K562 (cell line): Measurements from ENCODE around the gene TRPM2. TPM values are rescaled to one million over a fixed set of nuclear protein-coding genes. Genes with fewer than 3 reads are reported as not detected.
"Not testable (repeated sequence)": the region's sequence is repeated elsewhere in the genome, so short reads cannot be mapped to it uniquely, and the experiment has no call there.

Experiments used
- ATAC-seq: fragments of 200-7000 bp; cut with Tn5 transposase; 3 replicates; pipeline ENCODE4 v1.9.1; 2020; ENCODE audit warnings: moderate library complexity
- BruUV-seq: library from RNA; stranded (reverse); fragments of 400-500 nt; replicated peaks from 2 replicates; lab custom pipeline; 2021; lab: Mats Ljungman, UMichigan
- CTCF ChIA-PET: fragments of 300-600 bp; formaldehyde crosslinking; extraction: SDS; loops from one replicate; lab custom pipeline; 2021; ENCODE audit warnings: low intra/inter-chr PET ratio; lab: Yijun Ruan, JAX
- POLR2A ChIA-PET: fragments of 300-600, 350-650 bp; sonication (Branson Sonifier 250); formaldehyde crosslinking; extraction: SDS; loops from one replicate; lab custom pipeline; 2021; ENCODE audit warnings: antibody characterized with exemption, inconsistent platforms; lab: Yijun Ruan, JAX
- DNase-seq, 4 experiments: peaks; one replicate each; pipeline versions ENCODE4 v3.0.0 to v3.0.0-alpha.2; 2011 to 2018; ENCODE audit warnings: low spot score in 3 of 4, mixed read lengths in 3 of 4; ENCODE audit errors: extremely low read depth in 1 of 4
- FAIRE-seq: peaks from 2 replicates; lab custom pipeline; 2011; peaks lifted over from hg19 to GRCh38; lab: Jason Lieb, UNC
- H2AFZ ChIP-seq: 2 replicates; pipeline ENCODE4 v1.6.0; 2011; ENCODE audit warnings: low read depth, low read length, control low read depth, inconsistent platforms
- H3K27ac ChIP-seq: fragments of 200-600 bp; 3 replicates; pipeline ENCODE4 v1.8.0; 2011; ENCODE audit warnings: low read depth, mild to moderate bottlenecking, control low read depth, inconsistent platforms, low read length, moderate library complexity, mixed read lengths; ENCODE audit errors: extremely low read depth
- H3K27me3 ChIP-seq, 2 experiments: fragments of 300-600 bp in 1 of 2; 2 replicates in 1 of 2; 3 replicates in 1 of 2; pipeline versions ENCODE4 v1.6.0 to v1.8.0; 2011; ENCODE audit warnings: inconsistent platforms in 2 of 2, low read length in 2 of 2, mild to moderate bottlenecking in 1 of 2, mixed read lengths in 1 of 2, moderate library complexity in 1 of 2; ENCODE audit not compliant: control insufficient read depth in 2 of 2, insufficient read depth in 2 of 2
- H3K36me3 ChIP-seq: fragments of 300-600 bp; 3 replicates; pipeline ENCODE4 v1.8.0; 2011; ENCODE audit warnings: mild to moderate bottlenecking, low read length, inconsistent platforms; ENCODE audit not compliant: control insufficient read depth, insufficient read depth
- H3K4me1 ChIP-seq, 2 experiments: fragments of 200-600 bp in 1 of 2; replicated peaks in 1 of 2; 2 replicates in 1 of 2; 3 replicates in 1 of 2; pipeline versions ENCODE4 v1.5.1 to v1.8.0; 2011; ENCODE audit warnings: inconsistent platforms in 2 of 2, low read length in 2 of 2, mild to moderate bottlenecking in 1 of 2, mixed read lengths in 1 of 2, moderate library complexity in 1 of 2; ENCODE audit not compliant: control insufficient read depth in 2 of 2, insufficient read depth in 2 of 2
- H3K4me2 ChIP-seq: 2 replicates; pipeline ENCODE4 v1.6.1; 2011; ENCODE audit warnings: low read length, control low read depth, inconsistent platforms, mixed read lengths; ENCODE audit not compliant: insufficient read depth
- H3K4me3 ChIP-seq: fragments of 200-600 bp; sonication (generic), shearing (Covaris generic); 2 replicates; pipeline ENCODE4 v1.5.1; 2016; ENCODE audit warnings: control low read depth, inconsistent platforms
- H3K79me2 ChIP-seq: fragments of 200-600 bp; 3 replicates; pipeline ENCODE4 v1.8.0; 2011; ENCODE audit warnings: low read length, inconsistent platforms; ENCODE audit not compliant: control insufficient read depth, insufficient read depth
- H3K9ac ChIP-seq, 2 experiments: 2 replicates each; pipeline versions ENCODE4 v1.6.0 to v1.6.1; 2011; ENCODE audit warnings: low read depth in 2 of 2, low read length in 2 of 2, control low read depth in 1 of 2, inconsistent platforms in 1 of 2, mild to moderate bottlenecking in 1 of 2, mixed read lengths in 1 of 2; ENCODE audit not compliant: insufficient read depth in 1 of 2
- H3K9me1 ChIP-seq: one replicate; pipeline ENCODE4 v1.6.0; 2011; ENCODE audit warnings: inconsistent platforms, mild to moderate bottlenecking, low read length, moderate library complexity; ENCODE audit not compliant: control insufficient read depth, insufficient read depth
- H3K9me3 ChIP-seq: replicated peaks from 2 replicates; pipeline ENCODE4 v1.5.1; 2011; ENCODE audit warnings: low read depth, low read length, inconsistent platforms; ENCODE audit not compliant: control insufficient read depth, insufficient read depth
- H4K20me1 ChIP-seq: replicated peaks from 2 replicates; pipeline ENCODE4 v1.6.1; 2011; ENCODE audit warnings: low read length, inconsistent platforms, mixed read lengths; ENCODE audit not compliant: control insufficient read depth, insufficient read depth
- ARHGAP35 ChIP-seq: fragments of 450-650 bp; IDR thresholded peaks from 2 replicates; pipeline ENCODE4 v1.6.1; 2018; ENCODE audit not compliant: partially characterized antibody
- JUN ChIP-seq, 2 experiments: sonication (generic) in 1 of 2; formaldehyde crosslinking in 1 of 2; IDR thresholded peaks; 2 replicates each; pipeline versions ENCODE4 v1.6.1 to v1.8.0; 2012 to 2022; ENCODE audit warnings: borderline replicate concordance in 2 of 2, mild to moderate bottlenecking in 2 of 2, improper control_type of control experiment in 1 of 2, low read depth in 1 of 2, low read length in 1 of 2, missing genetic modification reagents in 1 of 2
- JUND ChIP-seq, 2 experiments: IDR thresholded peaks; 2 replicates in 1 of 2; 3 replicates in 1 of 2; pipeline ENCODE4 v1.6.1; 2011; ENCODE audit warnings: borderline replicate concordance in 2 of 2, low read depth in 2 of 2, low read length in 2 of 2, improper control_type of control experiment in 1 of 2, missing biosample characterization in 1 of 2, missing genetic modification characterization in 1 of 2, missing genetic modification reagents in 1 of 2
- MAFK ChIP-seq: IDR thresholded peaks from 2 replicates; pipeline ENCODE4 v1.6.1; 2011; ENCODE audit warnings: low read length, improper control_type of control experiment
- PCBP2 ChIP-seq: fragments of 200-400 bp; formaldehyde crosslinking; IDR thresholded peaks from 2 replicates; pipeline ENCODE4 v1.6.1; 2018; ENCODE audit warnings: low read length, low read depth, mild to moderate bottlenecking, moderate library complexity; ENCODE audit not compliant: poor library complexity, severe bottlenecking
- TFAM ChIP-seq: fragments of 250-450 bp; sonication (Bioruptor Pico); conservative IDR thresholded peaks from 2 replicates; pipeline ENCODE4 v1.5.0; 2021; ENCODE audit warnings: mild to moderate bottlenecking, moderate library complexity
- USF1 ChIP-seq: sonication (generic); formaldehyde crosslinking; IDR thresholded peaks from 2 replicates; pipeline ENCODE4 v1.9.0; 2022; ENCODE audit warnings: mild to moderate bottlenecking, missing genetic modification reagents
- ZFP1 ChIP-seq: fragments of 450-650 bp; formaldehyde crosslinking; IDR thresholded peaks from 2 replicates; pipeline ENCODE4 v1.4.0; 2020; ENCODE audit warnings: mild to moderate bottlenecking, mixed read lengths
- ZNF174 ChIP-seq: fragments of 250-450 bp; sonication (Bioruptor Pico); IDR thresholded peaks from 2 replicates; pipeline ENCODE4 v1.4.0; 2020; ENCODE audit warnings: mild to moderate bottlenecking
- ZNF436 ChIP-seq: fragments of 250-450, 450-650 bp; sonication (Bioruptor Pico); formaldehyde crosslinking; IDR thresholded peaks from 2 replicates; pipeline ENCODE4 v1.7.0; 2020; ENCODE audit warnings: mild to moderate bottlenecking
- ZNF518B ChIP-seq: fragments of 250-450 bp; sonication (Bioruptor Pico); IDR thresholded peaks from 2 replicates; pipeline ENCODE4 v1.5.0; 2021; ENCODE audit warnings: mild to moderate bottlenecking, moderate library complexity
- WGBS: fragments of 100-300 bp; shearing (Covaris generic); methylation state at CpG from one replicate; pipeline ENCODE4 v1.1.6; 2016; ENCODE audit warnings: low coverage, mixed read lengths; ENCODE audit not compliant: insufficient coverage; ENCODE audit errors: missing lambda C conversion rate; 5-methylcytosine and 5-hydroxymethylcytosine counted together
- in situ Hi-C: fragments of 300-500 bp; cut with MboI; formaldehyde crosslinking; loops from 4 replicates; pipeline ENCODE4 v1.15.0; 2018; ENCODE audit warnings: inconsistent platforms, mixed read lengths
- intact Hi-C: fragments of 100-400 bp; cut with micrococcal nuclease; formaldehyde crosslinking; loops from 2 replicates; pipeline ENCODE4 v1.14.2; 2022
- polyA plus RNA-seq, 8 experiments: library from polyadenylated mRNA; depleted of rRNA in 4 of 8; stranded (reverse) in 5 of 8; unstranded in 3 of 8; fragments of >200 nt; fragmentation: Nextera tagmentation in 2 of 8; fragmentation: Illumina TruSeq in 1 of 8; extraction: Ambion mirVana in 2 of 8; extraction: Trizol in 1 of 8; gene quantifications; 2 replicates each; pipeline versions ENCODE4 v1.2.1 to v1.2.3, GENCODE V29; 2011 to 2014; ENCODE audit warnings: inconsistent platforms in 1 of 8, missing spikeins in 1 of 8
- total RNA-seq, 7 experiments: library from RNA; depleted of rRNA in 6 of 7; stranded (reverse); fragments of >200 nt in 6 of 7; fragmentation: Illumina TruSeq in 2 of 7; extraction: Trizol in 2 of 7; gene quantifications; 2 replicates each; pipeline versions ENCODE4 v1.2.1 to v1.2.3, GENCODE V29; 2011 to 2021; ENCODE audit warnings: low replicate concordance in 1 of 7

Gene TRPM2
- total and polyA plus RNA-seq, 9 of the 15 experiments (the other 6 are each of a cell fraction or from before 2014, with no cell fraction given): 0.33 to 2.1 (median 0.98) TPM; not detected in 2

GRCh38 chr21:44395260-44395659 lies 41.8 kb downstream of the TRPM2 start:
- Histone ChIP-seq H3K4me1 (peaks cover 0 to 8% of the 10 kb centered on the region in 2 experiments; a peak in 2 of 5 replicates), H3K9ac (no peak overlapping the region), H2AFZ (no peak overlapping the region), H3K9me3 (no peaks in the 10 kb centered on the region), H3K27ac (no peak overlapping the region), H3K4me2 (no peak overlapping the region), H3K36me3 (no peaks in the 10 kb centered on the region), H3K4me3 (no peak overlapping the region), H3K9me1 (no peaks in the 10 kb centered on the region), H3K27me3 (peaks cover 12 to 60% of the 10 kb centered on the region in 2 experiments; a peak in 3 of 5 replicates), H3K79me2 (no peaks in the 10 kb centered on the region), H4K20me1 (no peaks in the 10 kb centered on the region; the same call in 1 of the 2 replicates)
- intact Hi-C loops (no loop called here), in situ Hi-C loops (no loop called here)
- ChIA-PET POLR2A (interaction anchor here (0.6 kb wide), 2 partner anchors 59 to 98 kb away, joined by 3 to 4 read pairs; no protein-coding TSS in a partner anchor), CTCF (no interaction called here)
- FAIRE-seq (no peak), ATAC-seq (no peak), DNase-seq (no peak)
- WGBS: 3% methylated on average over 11 of the region's 11 CpGs
- BruUV-seq: no TSS peak
- no peak for TF ChIP-seq JUND (IDR thresholded peaks at IDR 0.05; ENCODE audit: borderline replicate concordance, low read depth, low read length)
- TF ChIP-seq JUND (tag; IDR thresholded peaks at IDR 0.05; ENCODE audit: borderline replicate concordance, low read depth, low read length): no peak
- no peak for TF ChIP-seq ARHGAP35
- TF ChIP-seq ZNF174: no peak
- no peak for TF ChIP-seq TFAM (CRISPR knock-in tag)
- no peak for TF ChIP-seq ZFP1 (CRISPR knock-in tag)
- no peak for TF ChIP-seq ZNF436 (CRISPR knock-in tag)
- TF ChIP-seq ZNF518B: no peak
- TF ChIP-seq MAFK: no peak
- TF ChIP-seq JUN (IDR thresholded peaks at IDR 0.05; ENCODE audit: borderline replicate concordance, low read depth, low read length): no peak
- TF ChIP-seq JUN (CRISPR knock-in tag; IDR thresholded peaks at IDR 0.05; ENCODE audit: borderline replicate concordance): no peak
- TF ChIP-seq USF1: no peak
- no peak for TF ChIP-seq PCBP2

- POLR2A ChIA-PET, H3K79me2 ChIP-seq, H4K20me1 ChIP-seq, intact Hi-C loops, H3K27ac ChIP-seq, H3K4me1 ChIP-seq, ATAC-seq, DNase-seq, H3K9ac ChIP-seq, H3K36me3 ChIP-seq, FAIRE-seq, CTCF ChIA-PET, in situ Hi-C loops, H3K4me2 ChIP-seq, H2AFZ ChIP-seq, BruUV-seq, H3K9me1 ChIP-seq, H3K9me3 ChIP-seq, H3K4me3 ChIP-seq: not testable (repeated sequence)
- H3K27me3 ChIP-seq: peaks cover 12 to 60% of the 10 kb centered on the region in 2 experiments; a peak in 3 of 5 replicates
- 2% methylated on average over 5 of the region's 6 CpGs for WGBS
Observed at GRCh38 chr21:44396803-44397202, 43.4 kb downstream of the TRPM2 start.
